HEK293 (cell line): ENCODE results near the gene LYPLA2.

Source experiments
- ZFP41 ChIP-seq: fragments of 450-650 bp; formaldehyde crosslinking; IDR thresholded peaks from 2 replicates; pipeline ENCODE4 v1.5.1; 2016; ENCODE audit warnings: missing biosample characterization, missing genetic modification characterization, borderline replicate concordance
- ZFP69B ChIP-seq: fragments of 450-650 bp; formaldehyde crosslinking; IDR thresholded peaks from 2 replicates; pipeline ENCODE4 v1.5.1; 2016; ENCODE audit warnings: missing biosample characterization, missing genetic modification characterization
- TF ChIP-seq, protein P1 (sequence below): fragments of 450-650 bp; formaldehyde crosslinking; IDR thresholded peaks from 2 replicates; pipeline ENCODE4 v1.5.1; 2016; ENCODE audit warnings: missing biosample characterization, missing genetic modification characterization
- TF ChIP-seq, protein P2 (sequence below): fragments of 450-650 bp; formaldehyde crosslinking; IDR thresholded peaks from 2 replicates; pipeline ENCODE4 v1.5.1; 2016; ENCODE audit warnings: missing biosample characterization, missing genetic modification characterization

DNA sequence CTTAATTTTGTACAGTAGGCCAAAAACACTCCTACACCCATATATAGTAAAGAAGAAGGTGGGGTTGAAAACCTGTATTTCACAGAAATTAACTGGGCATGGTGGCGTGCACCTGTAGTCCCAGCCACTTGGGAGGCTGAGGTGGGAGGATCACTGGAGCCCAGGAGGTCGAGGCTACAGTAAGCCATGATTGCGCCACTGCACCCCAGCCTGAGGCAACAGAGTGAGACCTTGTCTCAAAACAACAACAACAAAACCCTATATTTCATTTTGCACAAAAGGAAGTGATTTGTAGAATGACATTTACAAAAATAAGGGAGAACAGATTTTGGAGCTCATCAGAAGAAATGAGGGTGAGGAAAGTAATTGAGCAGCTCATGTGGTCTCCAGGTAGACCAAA is 2.2 kb upstream of the LYPLA2 start:
- TF ChIP-seq, protein P1, sequence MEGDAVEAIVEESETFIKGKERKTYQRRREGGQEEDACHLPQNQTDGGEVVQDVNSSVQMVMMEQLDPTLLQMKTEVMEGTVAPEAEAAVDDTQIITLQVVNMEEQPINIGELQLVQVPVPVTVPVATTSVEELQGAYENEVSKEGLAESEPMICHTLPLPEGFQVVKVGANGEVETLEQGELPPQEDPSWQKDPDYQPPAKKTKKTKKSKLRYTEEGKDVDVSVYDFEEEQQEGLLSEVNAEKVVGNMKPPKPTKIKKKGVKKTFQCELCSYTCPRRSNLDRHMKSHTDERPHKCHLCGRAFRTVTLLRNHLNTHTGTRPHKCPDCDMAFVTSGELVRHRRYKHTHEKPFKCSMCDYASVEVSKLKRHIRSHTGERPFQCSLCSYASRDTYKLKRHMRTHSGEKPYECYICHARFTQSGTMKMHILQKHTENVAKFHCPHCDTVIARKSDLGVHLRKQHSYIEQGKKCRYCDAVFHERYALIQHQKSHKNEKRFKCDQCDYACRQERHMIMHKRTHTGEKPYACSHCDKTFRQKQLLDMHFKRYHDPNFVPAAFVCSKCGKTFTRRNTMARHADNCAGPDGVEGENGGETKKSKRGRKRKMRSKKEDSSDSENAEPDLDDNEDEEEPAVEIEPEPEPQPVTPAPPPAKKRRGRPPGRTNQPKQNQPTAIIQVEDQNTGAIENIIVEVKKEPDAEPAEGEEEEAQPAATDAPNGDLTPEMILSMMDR = no peak
- TF ChIP-seq ZFP41 (no peak), ZFP69B (tag by site-specific recombination) (no peak)
- TF ChIP-seq, protein P2, sequence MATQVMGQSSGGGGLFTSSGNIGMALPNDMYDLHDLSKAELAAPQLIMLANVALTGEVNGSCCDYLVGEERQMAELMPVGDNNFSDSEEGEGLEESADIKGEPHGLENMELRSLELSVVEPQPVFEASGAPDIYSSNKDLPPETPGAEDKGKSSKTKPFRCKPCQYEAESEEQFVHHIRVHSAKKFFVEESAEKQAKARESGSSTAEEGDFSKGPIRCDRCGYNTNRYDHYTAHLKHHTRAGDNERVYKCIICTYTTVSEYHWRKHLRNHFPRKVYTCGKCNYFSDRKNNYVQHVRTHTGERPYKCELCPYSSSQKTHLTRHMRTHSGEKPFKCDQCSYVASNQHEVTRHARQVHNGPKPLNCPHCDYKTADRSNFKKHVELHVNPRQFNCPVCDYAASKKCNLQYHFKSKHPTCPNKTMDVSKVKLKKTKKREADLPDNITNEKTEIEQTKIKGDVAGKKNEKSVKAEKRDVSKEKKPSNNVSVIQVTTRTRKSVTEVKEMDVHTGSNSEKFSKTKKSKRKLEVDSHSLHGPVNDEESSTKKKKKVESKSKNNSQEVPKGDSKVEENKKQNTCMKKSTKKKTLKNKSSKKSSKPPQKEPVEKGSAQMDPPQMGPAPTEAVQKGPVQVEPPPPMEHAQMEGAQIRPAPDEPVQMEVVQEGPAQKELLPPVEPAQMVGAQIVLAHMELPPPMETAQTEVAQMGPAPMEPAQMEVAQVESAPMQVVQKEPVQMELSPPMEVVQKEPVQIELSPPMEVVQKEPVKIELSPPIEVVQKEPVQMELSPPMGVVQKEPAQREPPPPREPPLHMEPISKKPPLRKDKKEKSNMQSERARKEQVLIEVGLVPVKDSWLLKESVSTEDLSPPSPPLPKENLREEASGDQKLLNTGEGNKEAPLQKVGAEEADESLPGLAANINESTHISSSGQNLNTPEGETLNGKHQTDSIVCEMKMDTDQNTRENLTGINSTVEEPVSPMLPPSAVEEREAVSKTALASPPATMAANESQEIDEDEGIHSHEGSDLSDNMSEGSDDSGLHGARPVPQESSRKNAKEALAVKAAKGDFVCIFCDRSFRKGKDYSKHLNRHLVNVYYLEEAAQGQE (tag by site-specific recombination) = no peak
